ENCODE data around the gene CBFB. TPM values are rescaled to one million over a fixed set of nuclear protein-coding genes. Genes with fewer than 3 reads are reported as not detected.

CBFB gene
- polyA plus RNA-seq, 1 donor (not counting 4 experiments of a cell fraction or from before 2014, with no cell fraction given) = 39.7 TPM

DNA sequence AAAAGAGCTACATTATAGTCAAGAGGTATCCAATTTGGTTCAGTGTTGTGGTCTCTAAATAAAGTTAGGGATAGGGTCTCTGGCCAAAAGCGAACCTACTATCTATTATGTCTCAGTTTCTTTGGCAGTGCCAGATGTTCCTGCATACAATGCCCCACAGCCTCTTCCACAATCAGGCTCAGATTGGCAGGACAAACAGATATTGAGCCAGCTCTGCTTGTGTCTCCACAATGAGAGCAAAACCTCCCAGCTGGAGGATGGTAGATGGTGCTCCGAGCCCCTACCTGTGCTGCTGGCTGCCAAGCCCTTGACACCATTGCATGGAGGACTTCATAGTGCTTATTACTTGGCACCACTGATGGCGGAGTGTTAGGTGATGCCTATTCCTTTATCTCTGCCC, 100.5 kb downstream of the CBFB start:
- Histone ChIP-seq H4K20me1 (ENCODE audit: control insufficient read depth, extremely low read depth, insufficient read depth, low read length) (no peaks in the 10 kb centered on the region), H3K9ac (ENCODE audit: control insufficient read depth, extremely low read depth, insufficient read depth, low read length) (no peak overlapping the region), H3K27ac (ENCODE audit: control insufficient read depth, insufficient read depth, low read length) (no peak overlapping the region), H3K4me3 (ENCODE audit: control insufficient read depth in 2 of 3, extremely low read depth in 1 of 3, insufficient read depth in 2 of 3, low read depth in 1 of 3, low read length in 3 of 3) (no peak overlapping the region), H3K36me3 (ENCODE audit: control insufficient read depth in 2 of 2, extremely low read depth in 1 of 2, insufficient read depth in 2 of 2, low read length in 2 of 2) (peaks cover 25 to 34% of the 10 kb centered on the region in 2 experiments), H2AFZ (ENCODE audit: control insufficient read depth, low read length) (no peak overlapping the region), H3K4me1 (ENCODE audit: control insufficient read depth, extremely low read depth, insufficient read depth, low read length) (no peaks in the 10 kb centered on the region), H3K79me2 (ENCODE audit: control insufficient read depth, insufficient read depth, low read length) (no peaks in the 10 kb centered on the region), H3K9me3 (ENCODE audit: control insufficient read depth, low read depth, low read length) (no peaks in the 10 kb centered on the region), H3K4me2 (ENCODE audit: control insufficient read depth, extremely low read depth, insufficient read depth, low read depth, low read length) (no peak overlapping the region), H3K27me3 (ENCODE audit: control insufficient read depth, extremely low read depth, insufficient read depth, low read length) (no peaks in the 10 kb centered on the region), H3K9me1 (ENCODE audit: control insufficient read depth, extremely low read depth, insufficient read depth, low read length) (no peaks in the 10 kb centered on the region)
- FAIRE-seq (no peak), DNase-seq (ENCODE audit: low read depth, low spot score) (no peak)
- TF ChIP-seq, protein P1, sequence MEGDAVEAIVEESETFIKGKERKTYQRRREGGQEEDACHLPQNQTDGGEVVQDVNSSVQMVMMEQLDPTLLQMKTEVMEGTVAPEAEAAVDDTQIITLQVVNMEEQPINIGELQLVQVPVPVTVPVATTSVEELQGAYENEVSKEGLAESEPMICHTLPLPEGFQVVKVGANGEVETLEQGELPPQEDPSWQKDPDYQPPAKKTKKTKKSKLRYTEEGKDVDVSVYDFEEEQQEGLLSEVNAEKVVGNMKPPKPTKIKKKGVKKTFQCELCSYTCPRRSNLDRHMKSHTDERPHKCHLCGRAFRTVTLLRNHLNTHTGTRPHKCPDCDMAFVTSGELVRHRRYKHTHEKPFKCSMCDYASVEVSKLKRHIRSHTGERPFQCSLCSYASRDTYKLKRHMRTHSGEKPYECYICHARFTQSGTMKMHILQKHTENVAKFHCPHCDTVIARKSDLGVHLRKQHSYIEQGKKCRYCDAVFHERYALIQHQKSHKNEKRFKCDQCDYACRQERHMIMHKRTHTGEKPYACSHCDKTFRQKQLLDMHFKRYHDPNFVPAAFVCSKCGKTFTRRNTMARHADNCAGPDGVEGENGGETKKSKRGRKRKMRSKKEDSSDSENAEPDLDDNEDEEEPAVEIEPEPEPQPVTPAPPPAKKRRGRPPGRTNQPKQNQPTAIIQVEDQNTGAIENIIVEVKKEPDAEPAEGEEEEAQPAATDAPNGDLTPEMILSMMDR (optimal IDR thresholded peaks at IDR 0.05 in 1 of 3, IDR thresholded peaks at IDR 0.05 in 1 of 3, conservative IDR thresholded peaks at IDR 0.05 in 1 of 3; ENCODE audit: extremely low read depth in 1 of 3, insufficient read depth in 2 of 3, low read length in 3 of 3) = no peak
- no peak for TF ChIP-seq EZH2 (IDR thresholded peaks at IDR 0.05; ENCODE audit: low read length)
- dilution Hi-C loops (cut with MboI; ENCODE audit: extremely low pct_ligation_motif_present, low sequenced_read_pairs) = no loop called here

DNA sequence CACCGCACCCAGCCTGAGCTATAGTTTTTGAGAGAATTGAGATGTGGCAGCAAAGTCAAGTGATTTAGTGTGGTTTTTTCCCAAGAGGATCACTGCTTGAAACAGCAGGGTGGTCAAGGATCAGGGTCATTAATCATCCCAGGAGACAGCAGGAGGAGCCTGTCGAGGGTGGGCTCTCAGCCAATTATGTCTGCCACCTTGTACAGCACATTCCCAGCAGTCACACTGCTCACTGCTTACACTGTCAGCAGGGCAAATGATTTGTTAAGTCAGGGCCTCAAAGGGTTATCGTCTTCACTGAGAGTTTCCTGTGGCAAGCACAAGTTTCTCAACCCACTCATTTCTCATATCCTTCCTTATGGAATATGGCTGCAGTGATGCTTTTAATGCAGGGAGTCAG, 108.7 kb downstream of the CBFB start:
- H3K9me3 ChIP-seq (ENCODE audit: control insufficient read depth, low read depth, low read length) = no peaks in the 10 kb centered on the region
- H3K27ac ChIP-seq (ENCODE audit: control insufficient read depth, insufficient read depth, low read length) = no peak overlapping the region
- DNase-seq (ENCODE audit: low read depth, low spot score) (no peak), FAIRE-seq (no peak)
- H3K36me3 ChIP-seq (ENCODE audit: control insufficient read depth in 2 of 2, extremely low read depth in 1 of 2, insufficient read depth in 2 of 2, low read length in 2 of 2) = peaks cover 20 to 36% of the 10 kb centered on the region in 2 experiments
- no peaks in the 10 kb centered on the region for H4K20me1 ChIP-seq (ENCODE audit: control insufficient read depth, extremely low read depth, insufficient read depth, low read length)
- H3K4me1 ChIP-seq (ENCODE audit: control insufficient read depth, extremely low read depth, insufficient read depth, low read length) = no peaks in the 10 kb centered on the region
- no peaks in the 10 kb centered on the region for H3K9me1 ChIP-seq (ENCODE audit: control insufficient read depth, extremely low read depth, insufficient read depth, low read length)
- H3K4me3 ChIP-seq (ENCODE audit: control insufficient read depth in 2 of 3, extremely low read depth in 1 of 3, insufficient read depth in 2 of 3, low read depth in 1 of 3, low read length in 3 of 3) = no peak overlapping the region
- H3K9ac ChIP-seq (ENCODE audit: control insufficient read depth, extremely low read depth, insufficient read depth, low read length) = no peak overlapping the region
- H2AFZ ChIP-seq (ENCODE audit: control insufficient read depth, low read length) = no peak overlapping the region
- no peak overlapping the region for H3K4me2 ChIP-seq (ENCODE audit: control insufficient read depth, extremely low read depth, insufficient read depth, low read depth, low read length)
- H3K27me3 ChIP-seq (ENCODE audit: control insufficient read depth, extremely low read depth, insufficient read depth, low read length) = no peaks in the 10 kb centered on the region
- H3K79me2 ChIP-seq (ENCODE audit: control insufficient read depth, insufficient read depth, low read length) = no peaks in the 10 kb centered on the region
- dilution Hi-C loops (cut with MboI; ENCODE audit: extremely low pct_ligation_motif_present, low sequenced_read_pairs) = no loop called here
- TF ChIP-seq, protein P1 (optimal IDR thresholded peaks at IDR 0.05 in 1 of 3, IDR thresholded peaks at IDR 0.05 in 1 of 3, conservative IDR thresholded peaks at IDR 0.05 in 1 of 3; ENCODE audit: extremely low read depth in 1 of 3, insufficient read depth in 2 of 3, low read length in 3 of 3) = no peak
- no peak for TF ChIP-seq EZH2 (IDR thresholded peaks at IDR 0.05; ENCODE audit: low read length)
